ENCODE results near the gene MTRF1L. TPM values are rescaled to one million over a fixed set of nuclear protein-coding genes. Genes with fewer than 3 reads are reported as not detected.
A peak's percentile ranks its signal among the peaks of the same experiment; 100 is the strongest.
"Not testable (repeated sequence)": the region's sequence is repeated elsewhere in the genome, so short reads cannot be mapped to it uniquely, and the experiment has no call there.

The MTRF1L gene
- total and polyA plus RNA-seq, 3 experiments from 2014 or later, result 8.2 to 17.4 (median 15.3) TPM

- Mint-ChIP-seq H3K4me3 (no peak overlapping the region), H3K9me3 (no peaks in the 10 kb centered on the region), H3K36me3 (peaks cover 12 to 32% (median 14%) of the 10 kb centered on the region in 3 donors), H3K27ac (no peak overlapping the region), H3K27me3 (no peaks in the 10 kb centered on the region), H3K4me1 (peaks cover 46 to 85% (median 82%) of the 10 kb centered on the region in 3 donors)
- Histone ChIP-seq H3K9me3 (ENCODE audit: low read length) (no peaks in the 10 kb centered on the region), H3K4me1 (ENCODE audit: insufficient read depth, low read length) (peaks cover 21% of the 10 kb centered on the region), H3K27ac (ENCODE audit: low read depth, low read length) (no peak overlapping the region), H3K36me3 (ENCODE audit: insufficient read depth, low read length) (peaks cover 17% of the 10 kb centered on the region), H3K4me3 (ENCODE audit: low read length) (no peak overlapping the region), H3K27me3 (ENCODE audit: insufficient read depth, low read length, poor library complexity, severe bottlenecking) (no peaks in the 10 kb centered on the region)
- ChIA-PET POLR2A (no interaction called here), CTCF (no interaction called here)
- DNase-seq, result no peak
These were observed 25.0 kb downstream of the MTRF1L start for GRCh38 chr6:152977556-152977955.

GRCh38 chr6:152976749-152977148, 25.8 kb downstream of the MTRF1L start:
- Mint-ChIP-seq H3K4me1 (peaks cover 43 to 81% (median 77%) of the 10 kb centered on the region in 3 donors), H3K9me3 (no peaks in the 10 kb centered on the region), H3K27ac (peak overlapping the region in 4 of 8 donors; percentile 6 to 68 (median 28)), H3K36me3 (peaks cover 13 to 38% (median 14%) of the 10 kb centered on the region in 3 donors), H3K27me3 (no peaks in the 10 kb centered on the region), H3K4me3 (no peak overlapping the region)
- Histone ChIP-seq H3K4me1 (ENCODE audit: insufficient read depth, low read length) (peaks cover 15% of the 10 kb centered on the region), H3K36me3 (ENCODE audit: insufficient read depth, low read length) (peaks cover 20% of the 10 kb centered on the region), H3K4me3 (ENCODE audit: low read length) (no peak overlapping the region), H3K27me3 (ENCODE audit: insufficient read depth, low read length, poor library complexity, severe bottlenecking) (no peaks in the 10 kb centered on the region), H3K27ac (ENCODE audit: low read depth, low read length) (no peak overlapping the region), H3K9me3 (ENCODE audit: low read length) (no peaks in the 10 kb centered on the region)
- CTCF ChIA-PET, result no interaction called here
- POLR2A ChIA-PET, result no interaction called here
- no peak for DNase-seq

- peak overlapping the region; percentile 35 for H3K27ac ChIP-seq (ENCODE audit: low read depth, low read length)
- Mint-ChIP-seq H3K27ac (peak overlapping the region; percentile 8 to 86 (median 53)), H3K4me3 (peak overlapping the region; percentile 14 to 72 (median 57)), H3K36me3 (peaks cover 19 to 48% (median 23%) of the 10 kb centered on the region in 3 donors), H3K4me1 (peaks cover 33 to 69% (median 64%) of the 10 kb centered on the region in 3 donors), H3K27me3 (no peaks in the 10 kb centered on the region), H3K9me3 (no peaks in the 10 kb centered on the region)
- H3K27me3 ChIP-seq (ENCODE audit: insufficient read depth, low read length, poor library complexity, severe bottlenecking), result no peaks in the 10 kb centered on the region
- no peaks in the 10 kb centered on the region for H3K9me3 ChIP-seq (ENCODE audit: low read length)
- H3K4me3 ChIP-seq (ENCODE audit: low read length), result peak overlapping the region; percentile 9
- ChIA-PET CTCF (no interaction called here), POLR2A (no interaction called here)
- H3K36me3 ChIP-seq (ENCODE audit: insufficient read depth, low read length), result peaks cover 30% of the 10 kb centered on the region
- H3K4me1 ChIP-seq (ENCODE audit: insufficient read depth, low read length), result peaks cover 15% of the 10 kb centered on the region
- peak in 1 of 5 donors; percentile 13 for DNase-seq
These were observed 27.1 kb downstream of the MTRF1L start for GRCh38 chr6:152975204-152975915.

- POLR2A ChIA-PET, result no interaction called here
- no peak overlapping the region for H3K4me3 ChIP-seq (ENCODE audit: low read length)
- no peak overlapping the region for H3K27ac ChIP-seq (ENCODE audit: low read depth, low read length)
- peaks cover under 1 to 12% (median 9%) of the 10 kb centered on the region in 5 donors for H3K9me3 Mint-ChIP-seq
- peak overlapping the region in 2 of 8 donors; percentile 21 to 57 for H3K27ac Mint-ChIP-seq
- peaks cover 11% of the 10 kb centered on the region for H3K4me1 ChIP-seq (ENCODE audit: insufficient read depth, low read length)
- no peaks in the 10 kb centered on the region for H3K9me3 ChIP-seq (ENCODE audit: low read length)
- H3K36me3 Mint-ChIP-seq, result peaks cover 23 to 61% (median 36%) of the 10 kb centered on the region in 3 donors
- CTCF ChIA-PET, result interaction anchor here (0.6 kb wide), 1 partner anchor 1640 kb away, joined by 3 read pairs; no protein-coding TSS in a partner anchor
- peaks cover 38% of the 10 kb centered on the region for H3K36me3 ChIP-seq (ENCODE audit: insufficient read depth, low read length)
- peak overlapping the region in 4 of 7 donors; percentile 19 to 59 (median 32) for H3K4me3 Mint-ChIP-seq
- DNase-seq, result no peak
- no peaks in the 10 kb centered on the region for H3K27me3 Mint-ChIP-seq
- peaks cover 28 to 59% (median 52%) of the 10 kb centered on the region in 3 donors for H3K4me1 Mint-ChIP-seq
- H3K27me3 ChIP-seq (ENCODE audit: insufficient read depth, low read length, poor library complexity, severe bottlenecking), result no peaks in the 10 kb centered on the region
These were observed 28.6 kb downstream of the MTRF1L start for GRCh38 chr6:152973916-152974315.

GRCh38 chr6:152969688-152970418, 32.7 kb downstream of the MTRF1L start:
- peaks cover 0 to 4% of the 10 kb centered on the region in 2 donors for H3K27me3 Mint-ChIP-seq
- H3K9me3 Mint-ChIP-seq, result peaks cover 13 to 37% (median 32%) of the 10 kb centered on the region in 5 donors
- Histone ChIP-seq H3K27me3 (ENCODE audit: insufficient read depth, low read length, poor library complexity, severe bottlenecking) (no peaks in the 10 kb centered on the region), H3K4me1 (ENCODE audit: insufficient read depth, low read length) (peaks cover 5% of the 10 kb centered on the region), H3K9me3 (ENCODE audit: low read length) (no peaks in the 10 kb centered on the region), H3K36me3 (ENCODE audit: insufficient read depth, low read length) (peaks cover 33% of the 10 kb centered on the region), H3K27ac (ENCODE audit: low read depth, low read length) (no peak overlapping the region), H3K4me3 (ENCODE audit: low read length) (no peak overlapping the region)
- peaks cover 18 to 61% (median 50%) of the 10 kb centered on the region in 3 donors for H3K36me3 Mint-ChIP-seq
- H3K4me1 Mint-ChIP-seq, result peaks cover 8 to 19% (median 17%) of the 10 kb centered on the region in 3 donors
- CTCF ChIA-PET, result no interaction called here
- POLR2A ChIA-PET, result no interaction called here
- no peak for DNase-seq
- no peak overlapping the region for H3K4me3 Mint-ChIP-seq
- H3K27ac Mint-ChIP-seq, result no peak overlapping the region

- DNase-seq; H3K27me3 ChIP-seq (ENCODE audit: insufficient read depth, low read length, poor library complexity, severe bottlenecking); CTCF ChIA-PET; H3K27ac ChIP-seq (ENCODE audit: low read depth, low read length); H3K4me3 ChIP-seq (ENCODE audit: low read length); H3K4me3 Mint-ChIP-seq; H3K4me1 ChIP-seq (ENCODE audit: insufficient read depth, low read length); H3K27ac Mint-ChIP-seq; POLR2A ChIA-PET; H3K4me1 Mint-ChIP-seq; H3K9me3 ChIP-seq (ENCODE audit: low read length): not testable (repeated sequence)
- peaks cover 13 to 37% (median 32%) of the 10 kb centered on the region in 5 donors for H3K9me3 Mint-ChIP-seq
- peaks cover 13% of the 10 kb centered on the region for H3K36me3 ChIP-seq (ENCODE audit: insufficient read depth, low read length)
- H3K36me3 Mint-ChIP-seq, result peaks cover 8 to 47% (median 22%) of the 10 kb centered on the region in 3 donors
- H3K27me3 Mint-ChIP-seq, result peaks cover 8 to 11% of the 10 kb centered on the region in 2 donors
These were observed 36.2 kb downstream of the MTRF1L start for GRCh38 chr6:152966168-152966894.

- no peaks in the 10 kb centered on the region for H3K9me3 Mint-ChIP-seq
- ChIA-PET POLR2A (no interaction called here), CTCF (no interaction called here)
These were observed 43.2 kb downstream of the MTRF1L start for GRCh38 chr6:152959333-152959732.

More at GRCh38 chr6:152959333-152959732, 43.2 kb downstream of the MTRF1L start:
- H3K36me3 Mint-ChIP-seq, result peaks cover 0 to 4% (median 0%) of the 10 kb centered on the region in 3 donors
- H3K9me3 ChIP-seq (ENCODE audit: low read length), result no peaks in the 10 kb centered on the region
- H3K4me1 ChIP-seq (ENCODE audit: insufficient read depth, low read length), result no peaks in the 10 kb centered on the region
- H3K36me3 ChIP-seq (ENCODE audit: insufficient read depth, low read length), result no peaks in the 10 kb centered on the region
- H3K27ac ChIP-seq (ENCODE audit: low read depth, low read length), result no peak overlapping the region
- H3K27ac Mint-ChIP-seq, result peak overlapping the region in 1 of 8 donors; percentile 33
- H3K4me3 Mint-ChIP-seq, result no peak overlapping the region
- H3K4me1 Mint-ChIP-seq, result no peaks in the 10 kb centered on the region
- no peaks in the 10 kb centered on the region for H3K27me3 ChIP-seq (ENCODE audit: insufficient read depth, low read length, poor library complexity, severe bottlenecking)
- H3K27me3 Mint-ChIP-seq, result peaks cover 25 to 35% of the 10 kb centered on the region in 2 donors
- H3K4me3 ChIP-seq (ENCODE audit: low read length), result no peak overlapping the region
- no peak for DNase-seq

All from CD8-positive, alpha-beta memory T cell (primary cell).